ENCODE measurements around the gene ZNF92. TPM values are rescaled to one million over a fixed set of nuclear protein-coding genes. Genes with fewer than 3 reads are reported as not detected.
"Not testable (repeated sequence)": the region's sequence is repeated elsewhere in the genome, so short reads cannot be mapped to it uniquely, and the experiment has no call there.

ZNF92 gene
- total RNA-seq, 1 donor from 2014 or later = 11.3 TPM

DNA sequence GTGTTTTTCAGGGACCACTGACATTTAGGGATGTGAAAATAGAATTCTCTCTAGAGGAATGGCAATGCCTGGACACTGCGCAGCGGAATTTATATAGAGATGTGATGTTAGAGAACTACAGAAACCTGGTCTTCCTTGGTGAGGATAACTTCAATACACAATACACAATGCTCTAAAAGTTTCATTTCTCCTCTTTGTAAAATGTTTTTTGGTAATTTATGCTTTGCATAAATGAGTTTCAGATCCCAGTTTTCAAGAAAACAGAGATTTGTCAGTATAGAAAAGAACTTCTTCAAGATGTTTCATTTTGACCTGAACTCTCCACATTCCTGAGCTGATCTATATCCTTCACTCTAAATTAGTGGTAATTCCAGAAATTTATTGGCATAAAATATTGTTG, 14.2 kb downstream of the ZNF92 start:
- Histone ChIP-seq H2AFZ (ENCODE audit: low read depth, low read length) (no peak overlapping the region), H3K79me2 (ENCODE audit: insufficient read depth, low read length) (peaks cover 84% of the 10 kb centered on the region), H3K27me3 (ENCODE audit: insufficient read depth, low read length) (no peaks in the 10 kb centered on the region), H3K9ac (ENCODE audit: low read length) (no peak overlapping the region), H3K9me3 (ENCODE audit: insufficient read depth, low read depth, low read length) (no peaks in the 10 kb centered on the region), H4K20me1 (ENCODE audit: insufficient read depth, low read length) (peaks cover 55% of the 10 kb centered on the region), H3K4me1 (ENCODE audit: insufficient read depth, low read length) (peaks cover 2% of the 10 kb centered on the region), H3K4me3 (ENCODE audit: insufficient read depth, low read depth, low read length) (no peak overlapping the region), H3K36me3 (ENCODE audit: insufficient read depth, low read length) (peaks cover 11% of the 10 kb centered on the region), H3K4me2 (ENCODE audit: low read length) (no peak overlapping the region), H3K27ac (ENCODE audit: low read depth, low read length) (no peak overlapping the region)
- Mint-ChIP-seq H3K4me1 (ENCODE audit: low read depth, unreplicated experiment) (peaks cover 11% of the 10 kb centered on the region), H3K36me3 (ENCODE audit: low read depth, unreplicated experiment) (peaks cover 11% of the 10 kb centered on the region), H3K27me3 (ENCODE audit: low read depth, unreplicated experiment) (no peaks in the 10 kb centered on the region), H3K27ac (ENCODE audit: unreplicated experiment) (no peak overlapping the region), H3K4me3 (ENCODE audit: unreplicated experiment) (no peak overlapping the region), H3K9me3 (ENCODE audit: unreplicated experiment) (no peaks in the 10 kb centered on the region)
- no peak for TF ChIP-seq EZH2 (IDR thresholded peaks at IDR 0.05; ENCODE audit: insufficient read depth, low read length)
- TF ChIP-seq, protein P1, sequence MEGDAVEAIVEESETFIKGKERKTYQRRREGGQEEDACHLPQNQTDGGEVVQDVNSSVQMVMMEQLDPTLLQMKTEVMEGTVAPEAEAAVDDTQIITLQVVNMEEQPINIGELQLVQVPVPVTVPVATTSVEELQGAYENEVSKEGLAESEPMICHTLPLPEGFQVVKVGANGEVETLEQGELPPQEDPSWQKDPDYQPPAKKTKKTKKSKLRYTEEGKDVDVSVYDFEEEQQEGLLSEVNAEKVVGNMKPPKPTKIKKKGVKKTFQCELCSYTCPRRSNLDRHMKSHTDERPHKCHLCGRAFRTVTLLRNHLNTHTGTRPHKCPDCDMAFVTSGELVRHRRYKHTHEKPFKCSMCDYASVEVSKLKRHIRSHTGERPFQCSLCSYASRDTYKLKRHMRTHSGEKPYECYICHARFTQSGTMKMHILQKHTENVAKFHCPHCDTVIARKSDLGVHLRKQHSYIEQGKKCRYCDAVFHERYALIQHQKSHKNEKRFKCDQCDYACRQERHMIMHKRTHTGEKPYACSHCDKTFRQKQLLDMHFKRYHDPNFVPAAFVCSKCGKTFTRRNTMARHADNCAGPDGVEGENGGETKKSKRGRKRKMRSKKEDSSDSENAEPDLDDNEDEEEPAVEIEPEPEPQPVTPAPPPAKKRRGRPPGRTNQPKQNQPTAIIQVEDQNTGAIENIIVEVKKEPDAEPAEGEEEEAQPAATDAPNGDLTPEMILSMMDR (IDR thresholded peaks at IDR 0.05; ENCODE audit: insufficient read depth, low read depth, low read length) = no peak
- FAIRE-seq (no peak), DNase-seq (ENCODE audit: low read depth) (no peak)

DNA sequence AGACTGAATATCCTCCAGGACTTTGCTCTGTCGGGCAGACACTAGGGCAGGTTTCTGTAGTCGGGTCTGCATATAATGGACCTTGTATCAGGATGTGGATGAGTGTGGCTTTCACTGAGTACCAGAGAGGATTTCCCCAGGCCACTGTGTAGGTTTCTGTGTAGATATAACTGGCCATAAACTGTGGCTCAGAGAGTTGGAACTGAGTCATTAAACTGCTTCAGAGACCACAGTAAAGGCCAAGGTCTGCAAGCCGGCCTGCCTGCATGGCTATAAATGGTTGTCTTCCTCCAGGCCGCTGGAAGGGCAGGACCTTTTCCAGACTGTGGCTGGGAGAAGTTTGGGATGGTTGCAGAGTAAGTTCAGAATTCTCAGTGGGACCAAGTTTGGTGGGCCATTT, 16.9 kb downstream of the ZNF92 start:
- Histone ChIP-seq H3K79me2 (ENCODE audit: insufficient read depth, low read length) (peaks cover 84% of the 10 kb centered on the region), H3K36me3 (ENCODE audit: insufficient read depth, low read length) (peaks cover 11% of the 10 kb centered on the region), H4K20me1 (ENCODE audit: insufficient read depth, low read length) (peaks cover 43% of the 10 kb centered on the region), H3K9ac (ENCODE audit: low read length) (no peak overlapping the region), H3K27ac (ENCODE audit: low read depth, low read length) (no peak overlapping the region), H3K27me3 (ENCODE audit: insufficient read depth, low read length) (no peaks in the 10 kb centered on the region), H3K4me3 (ENCODE audit: insufficient read depth, low read depth, low read length) (no peak overlapping the region), H2AFZ (ENCODE audit: low read depth, low read length) (no peak overlapping the region), H3K4me2 (ENCODE audit: low read length) (no peak overlapping the region), H3K4me1 (ENCODE audit: insufficient read depth, low read length) (peaks cover 2% of the 10 kb centered on the region), H3K9me3 (ENCODE audit: insufficient read depth, low read depth, low read length) (no peaks in the 10 kb centered on the region)
- H3K36me3 Mint-ChIP-seq (ENCODE audit: low read depth, unreplicated experiment) = peaks cover 18% of the 10 kb centered on the region
- DNase-seq (ENCODE audit: low read depth) = peak; percentile 33
- no peak overlapping the region for H3K4me3 Mint-ChIP-seq (ENCODE audit: unreplicated experiment)
- no peak overlapping the region for H3K27ac Mint-ChIP-seq (ENCODE audit: unreplicated experiment)
- no peak for TF ChIP-seq EZH2 (IDR thresholded peaks at IDR 0.05; ENCODE audit: insufficient read depth, low read length)
- TF ChIP-seq, protein P1 (IDR thresholded peaks at IDR 0.05; ENCODE audit: insufficient read depth, low read depth, low read length) = no peak
- FAIRE-seq = no peak
- H3K27me3 Mint-ChIP-seq (ENCODE audit: low read depth, unreplicated experiment) = no peaks in the 10 kb centered on the region
- peaks cover 18% of the 10 kb centered on the region for H3K4me1 Mint-ChIP-seq (ENCODE audit: low read depth, unreplicated experiment)
- H3K9me3 Mint-ChIP-seq (ENCODE audit: unreplicated experiment) = no peaks in the 10 kb centered on the region

DNA sequence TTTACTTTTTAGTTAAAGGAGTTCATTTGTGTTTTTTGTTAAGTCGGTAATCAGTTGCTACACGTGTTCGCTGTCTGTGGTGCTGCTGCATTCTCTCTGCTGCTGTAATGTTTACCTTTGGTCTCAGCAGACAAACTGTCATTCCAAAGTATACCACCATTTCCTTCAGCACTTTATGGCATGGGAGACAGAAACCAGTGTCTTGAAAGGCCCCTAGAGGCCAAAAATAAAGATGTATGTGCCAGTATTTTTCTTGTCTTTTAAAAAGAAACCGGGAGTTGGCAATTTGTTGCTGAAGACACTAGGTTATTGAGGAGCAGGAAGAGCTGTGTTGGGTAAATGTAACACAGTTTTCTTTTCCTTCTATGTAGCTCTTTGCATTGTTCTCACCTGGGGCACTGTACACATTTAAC, 24.1 kb downstream of the ZNF92 start:
- peaks cover 29% of the 10 kb centered on the region for H3K36me3 Mint-ChIP-seq (ENCODE audit: low read depth, unreplicated experiment)
- no peaks in the 10 kb centered on the region for H3K27me3 Mint-ChIP-seq (ENCODE audit: low read depth, unreplicated experiment)
- H3K4me3 ChIP-seq (ENCODE audit: insufficient read depth, low read depth, low read length) = no peak overlapping the region
- H3K9me3 ChIP-seq (ENCODE audit: insufficient read depth, low read depth, low read length) = no peaks in the 10 kb centered on the region
- TF ChIP-seq, protein P1 (IDR thresholded peaks at IDR 0.05; ENCODE audit: insufficient read depth, low read depth, low read length) = peak; percentile 38
- TF ChIP-seq EZH2 (IDR thresholded peaks at IDR 0.05; ENCODE audit: insufficient read depth, low read length) = no peak
- DNase-seq (ENCODE audit: low read depth) (peak; percentile 73), FAIRE-seq (peak; percentile 29)
- H3K9ac ChIP-seq (ENCODE audit: low read length) = no peak overlapping the region
- H2AFZ ChIP-seq (ENCODE audit: low read depth, low read length) = no peak overlapping the region
- no peak overlapping the region for H3K4me2 ChIP-seq (ENCODE audit: low read length)
- H3K4me1 Mint-ChIP-seq (ENCODE audit: low read depth, unreplicated experiment) = peaks cover 20% of the 10 kb centered on the region
- peaks cover 4% of the 10 kb centered on the region for H3K4me1 ChIP-seq (ENCODE audit: insufficient read depth, low read length)
- H3K36me3 ChIP-seq (ENCODE audit: insufficient read depth, low read length) = peaks cover 3% of the 10 kb centered on the region
- no peaks in the 10 kb centered on the region for H3K27me3 ChIP-seq (ENCODE audit: insufficient read depth, low read length)
- no peak overlapping the region for H3K27ac Mint-ChIP-seq (ENCODE audit: unreplicated experiment)
- H3K9me3 Mint-ChIP-seq (ENCODE audit: unreplicated experiment) = no peaks in the 10 kb centered on the region
- H3K27ac ChIP-seq (ENCODE audit: low read depth, low read length) = no peak overlapping the region
- no peak overlapping the region for H3K4me3 Mint-ChIP-seq (ENCODE audit: unreplicated experiment)
- H4K20me1 ChIP-seq (ENCODE audit: insufficient read depth, low read length) = peaks cover 18% of the 10 kb centered on the region
- peaks cover 42% of the 10 kb centered on the region for H3K79me2 ChIP-seq (ENCODE audit: insufficient read depth, low read length)

DNA sequence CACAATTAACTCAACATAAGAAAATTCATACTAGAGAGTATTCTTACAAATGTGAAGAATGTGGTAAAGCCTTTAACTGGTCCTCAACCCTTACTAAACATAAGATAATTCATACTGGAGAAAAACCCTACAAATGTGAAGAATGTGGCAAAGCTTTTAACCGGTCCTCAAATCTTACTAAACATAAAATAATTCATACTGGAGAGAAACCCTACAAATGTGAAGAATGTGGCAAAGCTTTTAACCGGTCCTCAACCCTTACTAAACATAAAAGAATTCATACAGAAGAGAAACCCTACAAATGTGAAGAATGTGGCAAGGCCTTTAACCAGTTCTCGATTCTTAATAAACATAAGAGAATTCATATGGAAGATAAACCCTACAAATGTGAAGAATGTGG, 25.0 kb downstream of the ZNF92 start:
- H3K4me3 Mint-ChIP-seq (ENCODE audit: unreplicated experiment); H3K4me3 ChIP-seq (ENCODE audit: insufficient read depth, low read depth, low read length); H2AFZ ChIP-seq (ENCODE audit: low read depth, low read length); H3K9me3 Mint-ChIP-seq (ENCODE audit: unreplicated experiment); H3K4me2 ChIP-seq (ENCODE audit: low read length); H3K9me3 ChIP-seq (ENCODE audit: insufficient read depth, low read depth, low read length); H3K27me3 ChIP-seq (ENCODE audit: insufficient read depth, low read length); H3K27me3 Mint-ChIP-seq (ENCODE audit: low read depth, unreplicated experiment); H3K4me1 ChIP-seq (ENCODE audit: insufficient read depth, low read length); H3K27ac ChIP-seq (ENCODE audit: low read depth, low read length); H3K9ac ChIP-seq (ENCODE audit: low read length); H3K36me3 ChIP-seq (ENCODE audit: insufficient read depth, low read length); FAIRE-seq: not testable (repeated sequence)
- peaks cover 32% of the 10 kb centered on the region for H3K79me2 ChIP-seq (ENCODE audit: insufficient read depth, low read length)
- peak overlapping the region; percentile 73 for H3K27ac Mint-ChIP-seq (ENCODE audit: unreplicated experiment)
- H3K4me1 Mint-ChIP-seq (ENCODE audit: low read depth, unreplicated experiment) = peaks cover 20% of the 10 kb centered on the region
- H4K20me1 ChIP-seq (ENCODE audit: insufficient read depth, low read length) = peaks cover 14% of the 10 kb centered on the region
- peak; percentile 43 for DNase-seq (ENCODE audit: low read depth)
- peaks cover 27% of the 10 kb centered on the region for H3K36me3 Mint-ChIP-seq (ENCODE audit: low read depth, unreplicated experiment)
